Measurements from ENCODE around the gene SLC29A2. TPM values are rescaled to one million over a fixed set of nuclear protein-coding genes. Genes with fewer than 3 reads are reported as not detected.

Gene SLC29A2
- total RNA-seq, 1 donor = under 0.01 TPM

DNA sequence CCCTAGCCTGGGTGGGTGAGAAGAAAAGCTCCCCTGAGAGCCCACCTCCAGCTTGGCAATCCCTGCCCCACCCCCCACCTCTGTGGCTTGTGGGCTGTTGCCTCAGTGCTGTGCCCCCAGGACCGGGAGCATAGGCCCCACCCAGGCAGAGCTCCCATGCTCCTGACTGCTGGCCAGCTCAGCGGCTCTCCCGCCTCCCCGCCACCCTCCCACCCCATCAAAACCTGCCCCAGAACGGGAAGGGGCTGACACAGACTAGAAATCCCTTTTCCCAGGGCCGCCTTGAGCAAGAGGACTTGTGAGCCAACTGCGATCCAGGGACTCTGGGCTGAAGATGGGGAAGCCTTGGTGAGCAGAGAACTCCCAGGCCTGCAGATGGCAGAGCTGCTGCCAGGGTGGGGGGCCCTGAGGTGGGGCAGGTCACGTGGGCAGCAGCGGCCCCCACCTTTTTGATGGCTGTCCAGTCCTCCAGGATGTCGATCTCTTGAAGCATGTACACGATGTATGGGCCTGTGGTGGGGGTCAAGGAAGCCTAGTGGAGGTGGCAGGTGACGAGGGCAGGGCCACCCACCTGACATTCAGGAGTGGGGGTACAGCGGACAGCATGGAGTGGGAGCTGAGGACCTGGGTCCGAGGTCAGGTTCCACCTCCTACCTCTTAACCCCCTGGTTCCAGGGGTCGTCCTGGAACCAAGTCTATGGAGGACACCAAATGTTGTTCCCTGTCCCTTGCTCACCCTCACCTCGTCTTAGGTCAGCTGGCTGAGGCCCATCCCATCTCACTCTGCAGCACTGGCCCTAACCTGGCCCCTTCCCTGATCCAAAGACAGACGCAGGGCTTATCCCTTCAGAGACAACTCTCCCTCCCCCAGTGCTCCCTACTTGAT lies 33.0 kb downstream of the SLC29A2 start:
- Histone ChIP-seq H3K4me3 (ENCODE audit: insufficient read depth, low read length) (no peak overlapping the region), H4K20me1 (ENCODE audit: insufficient read depth, low read length) (peaks cover 27% of the 10 kb centered on the region), H2AFZ (ENCODE audit: low read length) (no peak overlapping the region), H3K4me1 (ENCODE audit: insufficient read depth, low read length) (peaks cover 31% of the 10 kb centered on the region), H3K9me3 (ENCODE audit: low read depth, low read length) (no peaks in the 10 kb centered on the region), H3K27ac (ENCODE audit: low read depth, low read length) (peak overlapping the region; percentile 97), H3K4me2 (ENCODE audit: insufficient read depth, low read length) (no peak overlapping the region), H3K27me3 (ENCODE audit: insufficient read depth, low read length) (no peaks in the 10 kb centered on the region), H3K36me3 (ENCODE audit: insufficient read depth, low read length) (peaks cover 49% of the 10 kb centered on the region), H3K79me2 (ENCODE audit: insufficient read depth, low read length) (peaks cover 42% of the 10 kb centered on the region)
- TF ChIP-seq, protein P1, sequence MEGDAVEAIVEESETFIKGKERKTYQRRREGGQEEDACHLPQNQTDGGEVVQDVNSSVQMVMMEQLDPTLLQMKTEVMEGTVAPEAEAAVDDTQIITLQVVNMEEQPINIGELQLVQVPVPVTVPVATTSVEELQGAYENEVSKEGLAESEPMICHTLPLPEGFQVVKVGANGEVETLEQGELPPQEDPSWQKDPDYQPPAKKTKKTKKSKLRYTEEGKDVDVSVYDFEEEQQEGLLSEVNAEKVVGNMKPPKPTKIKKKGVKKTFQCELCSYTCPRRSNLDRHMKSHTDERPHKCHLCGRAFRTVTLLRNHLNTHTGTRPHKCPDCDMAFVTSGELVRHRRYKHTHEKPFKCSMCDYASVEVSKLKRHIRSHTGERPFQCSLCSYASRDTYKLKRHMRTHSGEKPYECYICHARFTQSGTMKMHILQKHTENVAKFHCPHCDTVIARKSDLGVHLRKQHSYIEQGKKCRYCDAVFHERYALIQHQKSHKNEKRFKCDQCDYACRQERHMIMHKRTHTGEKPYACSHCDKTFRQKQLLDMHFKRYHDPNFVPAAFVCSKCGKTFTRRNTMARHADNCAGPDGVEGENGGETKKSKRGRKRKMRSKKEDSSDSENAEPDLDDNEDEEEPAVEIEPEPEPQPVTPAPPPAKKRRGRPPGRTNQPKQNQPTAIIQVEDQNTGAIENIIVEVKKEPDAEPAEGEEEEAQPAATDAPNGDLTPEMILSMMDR (IDR thresholded peaks at IDR 0.05; ENCODE audit: extremely low read depth, low read depth, low read length) = no peak
- peak; percentile 49 for DNase-seq (ENCODE audit: insufficient read length, low spot score, missing footprints)

DNA sequence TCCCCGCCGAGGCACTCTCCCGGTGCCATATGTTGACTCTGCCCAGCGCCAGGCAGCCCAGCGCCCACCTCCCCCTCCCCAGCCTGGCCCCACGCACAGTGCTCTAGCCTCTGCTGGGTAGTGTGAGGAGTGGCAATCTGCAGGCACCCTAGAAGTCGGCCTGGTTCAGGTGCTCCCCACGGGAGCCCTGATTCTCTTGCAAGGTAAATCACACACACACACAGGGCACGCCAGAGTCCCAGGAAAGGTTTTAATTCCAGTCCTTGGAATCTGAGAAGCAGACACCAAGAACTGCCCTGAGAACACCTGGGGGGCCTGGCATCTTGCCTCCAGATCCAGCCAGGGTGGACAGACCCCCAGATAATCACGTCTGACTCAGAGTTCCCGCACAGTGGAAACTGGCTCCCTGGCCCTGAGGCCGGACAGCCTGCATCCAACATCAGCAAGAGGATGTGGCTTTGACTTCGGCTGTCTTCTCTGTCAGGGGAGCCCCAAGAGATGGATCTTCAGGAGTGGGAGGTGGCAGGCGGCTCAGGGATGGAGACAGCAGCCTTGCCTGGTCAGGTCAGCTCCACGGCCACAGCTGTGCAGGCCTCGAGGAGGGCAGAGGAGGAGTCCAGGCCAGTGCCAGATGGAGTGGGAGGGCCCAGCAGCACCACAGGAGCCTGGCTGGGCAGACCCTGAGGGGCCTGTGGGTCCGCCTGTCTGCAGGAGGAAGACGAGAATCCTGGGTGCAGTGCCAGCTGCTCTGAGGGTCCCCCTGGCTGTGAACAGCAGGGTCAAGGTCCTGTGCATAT lies 34.3 kb downstream of the SLC29A2 start:
- Histone ChIP-seq H3K4me1 (ENCODE audit: insufficient read depth, low read length) (peaks cover 28% of the 10 kb centered on the region), H3K4me2 (ENCODE audit: insufficient read depth, low read length) (peak overlapping the region; percentile 96), H3K4me3 (ENCODE audit: insufficient read depth, low read length) (peak overlapping the region; percentile 26), H3K36me3 (ENCODE audit: insufficient read depth, low read length) (peaks cover 57% of the 10 kb centered on the region), H3K9me3 (ENCODE audit: low read depth, low read length) (no peaks in the 10 kb centered on the region), H3K27ac (ENCODE audit: low read depth, low read length) (peak overlapping the region; percentile 97), H2AFZ (ENCODE audit: low read length) (no peak overlapping the region), H3K79me2 (ENCODE audit: insufficient read depth, low read length) (peaks cover 42% of the 10 kb centered on the region), H4K20me1 (ENCODE audit: insufficient read depth, low read length) (peaks cover 34% of the 10 kb centered on the region), H3K27me3 (ENCODE audit: insufficient read depth, low read length) (no peaks in the 10 kb centered on the region)
- DNase-seq (ENCODE audit: insufficient read length, low spot score, missing footprints) = peak; percentile 89
- TF ChIP-seq, protein P1 (IDR thresholded peaks at IDR 0.05; ENCODE audit: extremely low read depth, low read depth, low read length) = no peak

DNA sequence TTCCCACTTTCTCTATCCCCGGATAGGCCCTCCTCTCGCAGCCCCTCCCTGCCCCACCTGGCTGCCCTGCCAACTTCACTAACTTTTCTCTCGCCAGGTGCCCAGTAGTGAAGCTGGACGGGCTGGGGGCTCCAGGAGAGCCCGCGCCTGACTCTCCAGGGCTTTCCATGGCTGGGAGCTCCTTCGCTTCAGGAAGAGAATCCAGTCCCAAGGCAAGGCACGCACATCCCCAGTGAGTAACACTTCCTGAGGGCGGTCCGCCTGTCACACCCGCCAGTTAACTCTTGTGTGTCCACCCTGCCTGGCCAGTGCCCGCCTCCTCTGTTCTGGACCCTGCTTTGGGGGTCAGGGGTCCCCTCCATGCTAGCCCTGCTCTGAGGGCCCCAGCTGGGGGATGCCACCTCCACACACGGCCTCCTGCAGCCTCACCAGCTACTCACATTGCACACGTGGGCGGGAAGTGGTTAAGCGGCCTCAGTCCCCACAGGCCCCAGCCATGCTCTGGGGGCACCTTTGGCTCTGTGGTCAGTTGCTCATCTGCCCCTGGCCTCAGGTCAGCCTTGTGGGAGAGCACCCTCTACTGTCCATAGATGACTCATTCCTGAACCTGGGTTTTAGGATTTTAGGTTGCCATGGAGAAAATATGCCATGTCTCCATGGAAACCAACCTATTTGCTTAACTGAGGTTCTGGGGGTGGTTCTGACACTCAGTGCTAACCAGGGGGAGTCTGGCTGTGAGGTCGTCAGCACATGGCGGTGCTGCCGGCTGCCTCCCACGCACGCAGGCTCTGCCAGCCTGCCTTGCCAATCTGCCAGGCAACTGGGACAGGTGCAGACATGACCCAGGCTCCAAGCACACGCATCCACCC lies 35.1 kb downstream of the SLC29A2 start, which contains the start of gene RIN1:
Gene RIN1 (minus strand): TSS at position 201 of the 869 bp plus-strand sequence. CDS start 32 bp downstream, at position 169.
- Histone ChIP-seq H3K27ac (ENCODE audit: low read depth, low read length) (peak within 1 kb of the TSS; percentile 97), H3K4me3 (ENCODE audit: insufficient read depth, low read length) (peak within 1 kb of the TSS; percentile 82), H4K20me1 (ENCODE audit: insufficient read depth, low read length) (peaks cover 36% of the 10 kb centered on the region), H3K4me2 (ENCODE audit: insufficient read depth, low read length) (peak within 1 kb of the TSS; percentile 96), H2AFZ (ENCODE audit: low read length) (peak within 1 kb of the TSS; percentile 62), H3K9me3 (ENCODE audit: low read depth, low read length) (no peaks in the 10 kb centered on the region), H3K4me1 (ENCODE audit: insufficient read depth, low read length) (peaks cover 28% of the 10 kb centered on the region), H3K27me3 (ENCODE audit: insufficient read depth, low read length) (no peaks in the 10 kb centered on the region), H3K36me3 (ENCODE audit: insufficient read depth, low read length) (peaks cover 57% of the 10 kb centered on the region), H3K79me2 (ENCODE audit: insufficient read depth, low read length) (peaks cover 37% of the 10 kb centered on the region)
- peak; percentile 100 for DNase-seq (ENCODE audit: insufficient read length, low spot score, missing footprints)
- TF ChIP-seq, protein P1 (IDR thresholded peaks at IDR 0.05; ENCODE audit: extremely low read depth, low read depth, low read length) = peak; percentile 29
